ENCODE measurements around the gene PHLPP1.

Gene PHLPP1

GRCh38 chr18:62914871-62915392, 199.6 kb downstream of the PHLPP1 start:
- Mint-ChIP-seq H3K9me3 (no peaks in the 10 kb centered on the region), H3K36me3 (ENCODE audit: low read depth) (peaks cover under 1% of the 10 kb centered on the region), H3K27ac (no peak overlapping the region), H3K4me1 (ENCODE audit: low read depth) (no peaks in the 10 kb centered on the region), H3K27me3 (no peaks in the 10 kb centered on the region), H3K4me3 (no peak overlapping the region)
- intact Hi-C loops (cut with micrococcal nuclease): no loop called here

- Mint-ChIP-seq H3K36me3 (ENCODE audit: low read depth) (peaks cover 18% of the 10 kb centered on the region), H3K27ac (no peak overlapping the region), H3K4me1 (ENCODE audit: low read depth) (no peaks in the 10 kb centered on the region), H3K9me3 (no peaks in the 10 kb centered on the region), H3K27me3 (no peaks in the 10 kb centered on the region), H3K4me3 (no peak overlapping the region)
- intact Hi-C loops (cut with micrococcal nuclease): no loop called here
Observed at GRCh38 chr18:62918361-62918760, 203.0 kb downstream of the PHLPP1 start.

- peaks cover 18% of the 10 kb centered on the region for H3K36me3 Mint-ChIP-seq (ENCODE audit: low read depth)
- H3K4me3 Mint-ChIP-seq: no peak overlapping the region
- no peak overlapping the region for H3K27ac Mint-ChIP-seq
- intact Hi-C loops (cut with micrococcal nuclease): no loop called here
- H3K9me3 Mint-ChIP-seq: no peaks in the 10 kb centered on the region
- H3K4me1 Mint-ChIP-seq (ENCODE audit: low read depth): no peaks in the 10 kb centered on the region
- H3K27me3 Mint-ChIP-seq: no peaks in the 10 kb centered on the region
Observed at GRCh38 chr18:62919109-62919838, 203.9 kb downstream of the PHLPP1 start.

- Mint-ChIP-seq H3K27me3 (no peaks in the 10 kb centered on the region), H3K4me1 (ENCODE audit: low read depth) (peaks cover 11% of the 10 kb centered on the region), H3K36me3 (ENCODE audit: low read depth) (peaks cover 15% of the 10 kb centered on the region), H3K9me3 (no peaks in the 10 kb centered on the region), H3K27ac (no peak overlapping the region), H3K4me3 (no peak overlapping the region)
- intact Hi-C loops (cut with micrococcal nuclease): no loop called here
Observed at GRCh38 chr18:62925031-62925688, 209.8 kb downstream of the PHLPP1 start.

- Mint-ChIP-seq H3K36me3 (ENCODE audit: low read depth) (peaks cover 12% of the 10 kb centered on the region), H3K4me1 (ENCODE audit: low read depth) (peaks cover 11% of the 10 kb centered on the region), H3K27ac (no peak overlapping the region), H3K27me3 (no peaks in the 10 kb centered on the region), H3K9me3 (peaks cover 22% of the 10 kb centered on the region), H3K4me3 (no peak overlapping the region)
- intact Hi-C loops (cut with micrococcal nuclease): no loop called here
Observed at GRCh38 chr18:62928326-62928725, 213.0 kb downstream of the PHLPP1 start.

- H3K4me3 Mint-ChIP-seq: no peak overlapping the region
- intact Hi-C loops (cut with micrococcal nuclease): loop anchor here (10.0 kb wide), 1 partner anchor 109 kb away; no protein-coding TSS in a partner anchor
- H3K27ac Mint-ChIP-seq: no peak overlapping the region
- peaks cover 12% of the 10 kb centered on the region for H3K36me3 Mint-ChIP-seq (ENCODE audit: low read depth)
- peaks cover 15% of the 10 kb centered on the region for H3K4me1 Mint-ChIP-seq (ENCODE audit: low read depth)
- no peaks in the 10 kb centered on the region for H3K27me3 Mint-ChIP-seq
- H3K9me3 Mint-ChIP-seq: peaks cover 22% of the 10 kb centered on the region
Observed at GRCh38 chr18:62933261-62933887, 218.0 kb downstream of the PHLPP1 start.

- Mint-ChIP-seq H3K36me3 (ENCODE audit: low read depth) (peaks cover 11% of the 10 kb centered on the region), H3K4me1 (ENCODE audit: low read depth) (peaks cover 36% of the 10 kb centered on the region), H3K27me3 (no peaks in the 10 kb centered on the region), H3K9me3 (peaks cover 19% of the 10 kb centered on the region), H3K27ac (no peak overlapping the region), H3K4me3 (no peak overlapping the region)
- intact Hi-C loops (cut with micrococcal nuclease): loop anchor here (10.0 kb wide), 1 partner anchor 111 kb away; no protein-coding TSS in a partner anchor
Observed at GRCh38 chr18:62935994-62936393, 220.7 kb downstream of the PHLPP1 start.

- no peak overlapping the region for H3K4me3 Mint-ChIP-seq
- H3K27me3 Mint-ChIP-seq: no peaks in the 10 kb centered on the region
- no peak overlapping the region for H3K27ac Mint-ChIP-seq
- intact Hi-C loops (cut with micrococcal nuclease): loop anchor here (10.0 kb wide), 1 partner anchor 112 kb away; no protein-coding TSS in a partner anchor
- H3K36me3 Mint-ChIP-seq (ENCODE audit: low read depth): peaks cover under 1% of the 10 kb centered on the region
- H3K4me1 Mint-ChIP-seq (ENCODE audit: low read depth): peaks cover 42% of the 10 kb centered on the region
- peaks cover 9% of the 10 kb centered on the region for H3K9me3 Mint-ChIP-seq
Observed at GRCh38 chr18:62937065-62937464, 221.7 kb downstream of the PHLPP1 start.

GRCh38 chr18:62938006-62938405, 222.7 kb downstream of the PHLPP1 start:
- Mint-ChIP-seq H3K4me1 (ENCODE audit: low read depth) (peaks cover 42% of the 10 kb centered on the region), H3K9me3 (no peaks in the 10 kb centered on the region), H3K36me3 (ENCODE audit: low read depth) (no peaks in the 10 kb centered on the region), H3K4me3 (no peak overlapping the region), H3K27me3 (no peaks in the 10 kb centered on the region), H3K27ac (no peak overlapping the region)
- intact Hi-C loops (cut with micrococcal nuclease): loop anchor here (10.0 kb wide), 1 partner anchor 113 kb away; no protein-coding TSS in a partner anchor

- Mint-ChIP-seq H3K27me3 (no peaks in the 10 kb centered on the region), H3K4me3 (no peak overlapping the region), H3K4me1 (ENCODE audit: low read depth) (peaks cover 42% of the 10 kb centered on the region), H3K36me3 (ENCODE audit: low read depth) (no peaks in the 10 kb centered on the region), H3K9me3 (no peaks in the 10 kb centered on the region), H3K27ac (no peak overlapping the region)
- intact Hi-C loops (cut with micrococcal nuclease): loop anchor here (10.0 kb wide), 1 partner anchor 114 kb away; no protein-coding TSS in a partner anchor
Observed at GRCh38 chr18:62938487-62938886, 223.1 kb downstream of the PHLPP1 start.

- intact Hi-C loops (cut with micrococcal nuclease): loop anchor here (10.0 kb wide), 1 partner anchor 115 kb away; no protein-coding TSS in a partner anchor
Observed at GRCh38 chr18:62939433-62939832, 224.1 kb downstream of the PHLPP1 start.

GRCh38 chr18:62939926-62940325, 224.6 kb downstream of the PHLPP1 start:
- H3K27me3 Mint-ChIP-seq: no peaks in the 10 kb centered on the region
- peaks cover 42% of the 10 kb centered on the region for H3K4me1 Mint-ChIP-seq (ENCODE audit: low read depth)
- H3K4me3 Mint-ChIP-seq: no peak overlapping the region
- H3K9me3 Mint-ChIP-seq: no peaks in the 10 kb centered on the region
- H3K27ac Mint-ChIP-seq: peak overlapping the region; percentile 76
- intact Hi-C loops (cut with micrococcal nuclease): loop anchor here (10.0 kb wide), 1 partner anchor 115 kb away; no protein-coding TSS in a partner anchor
- H3K36me3 Mint-ChIP-seq (ENCODE audit: low read depth): peaks cover under 1% of the 10 kb centered on the region

More at GRCh38 chr18:62939433-62939832, 224.1 kb downstream of the PHLPP1 start:
- H3K36me3 Mint-ChIP-seq (ENCODE audit: low read depth): no peaks in the 10 kb centered on the region
- H3K27me3 Mint-ChIP-seq: no peaks in the 10 kb centered on the region
- peaks cover 42% of the 10 kb centered on the region for H3K4me1 Mint-ChIP-seq (ENCODE audit: low read depth)
- peak overlapping the region; percentile 9 for H3K4me3 Mint-ChIP-seq
- no peaks in the 10 kb centered on the region for H3K9me3 Mint-ChIP-seq
- H3K27ac Mint-ChIP-seq: peak overlapping the region; percentile 76

GRCh38 chr18:62942578-62942977, 227.2 kb downstream of the PHLPP1 start:
- Mint-ChIP-seq H3K9me3 (no peaks in the 10 kb centered on the region), H3K4me1 (ENCODE audit: low read depth) (peaks cover 34% of the 10 kb centered on the region), H3K27ac (no peak overlapping the region), H3K4me3 (no peak overlapping the region), H3K36me3 (ENCODE audit: low read depth) (peaks cover 20% of the 10 kb centered on the region), H3K27me3 (no peaks in the 10 kb centered on the region)
- intact Hi-C loops (cut with micrococcal nuclease): no loop called here

- Mint-ChIP-seq H3K4me1 (ENCODE audit: low read depth) (peaks cover 18% of the 10 kb centered on the region), H3K27ac (no peak overlapping the region), H3K36me3 (ENCODE audit: low read depth) (peaks cover 20% of the 10 kb centered on the region), H3K27me3 (no peaks in the 10 kb centered on the region), H3K4me3 (no peak overlapping the region), H3K9me3 (no peaks in the 10 kb centered on the region)
- intact Hi-C loops (cut with micrococcal nuclease): no loop called here
Observed at GRCh38 chr18:62944454-62944853, 229.1 kb downstream of the PHLPP1 start.

All from dendritic cell treated with granulocyte-macrophage colony-stimulating factor and Interleukin-4, amounts not matched to agents 40 ng/mL and 50 ng/mL, for 4 days (primary cell).